ENCODE data around the gene NLRP12. TPM values are rescaled to one million over a fixed set of nuclear protein-coding genes. Genes with fewer than 3 reads are reported as not detected.
A peak's percentile ranks its signal among the peaks of the same experiment; 100 is the strongest.
"Not testable (repeated sequence)": the region's sequence is repeated elsewhere in the genome, so short reads cannot be mapped to it uniquely, and the experiment has no call there.

NLRP12 gene
- total RNA-seq, 1 experiment from 2014 or later, result not detected

GRCh38 chr19:53849237-53849676 lies 25.1 kb upstream of the NLRP12 start:
- Histone ChIP-seq H3K27me3 (no peaks in the 10 kb centered on the region), H3K9me3 (no peaks in the 10 kb centered on the region), H3K4me3 (no peak overlapping the region), H3K36me3 (no peaks in the 10 kb centered on the region)
- no peak for DNase-seq

DNA sequence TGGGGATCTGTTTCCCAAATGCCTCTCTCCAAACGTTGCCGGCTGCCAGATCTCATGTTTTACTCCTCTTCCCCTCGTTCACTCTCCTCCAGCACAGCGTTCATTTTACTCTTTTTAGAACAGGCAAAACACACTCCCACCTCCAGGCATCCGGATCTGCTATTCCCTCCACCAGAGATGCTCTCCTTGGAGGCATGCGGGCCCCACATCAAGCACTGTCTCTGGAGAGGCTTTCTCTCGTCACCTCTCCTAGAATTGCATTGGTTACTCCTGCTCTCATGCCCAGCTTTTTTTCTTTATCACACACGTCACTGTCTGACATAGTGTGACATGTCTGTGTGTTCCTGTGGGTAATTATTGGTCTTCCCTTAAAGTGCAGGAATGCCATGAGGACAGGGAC lies 23.4 kb upstream of the NLRP12 start:
- no peak for DNase-seq
- H3K27me3 ChIP-seq, result no peaks in the 10 kb centered on the region
- H3K36me3 ChIP-seq, result no peaks in the 10 kb centered on the region
- no peaks in the 10 kb centered on the region for H3K9me3 ChIP-seq
- H3K4me3 ChIP-seq, result no peak overlapping the region

DNA sequence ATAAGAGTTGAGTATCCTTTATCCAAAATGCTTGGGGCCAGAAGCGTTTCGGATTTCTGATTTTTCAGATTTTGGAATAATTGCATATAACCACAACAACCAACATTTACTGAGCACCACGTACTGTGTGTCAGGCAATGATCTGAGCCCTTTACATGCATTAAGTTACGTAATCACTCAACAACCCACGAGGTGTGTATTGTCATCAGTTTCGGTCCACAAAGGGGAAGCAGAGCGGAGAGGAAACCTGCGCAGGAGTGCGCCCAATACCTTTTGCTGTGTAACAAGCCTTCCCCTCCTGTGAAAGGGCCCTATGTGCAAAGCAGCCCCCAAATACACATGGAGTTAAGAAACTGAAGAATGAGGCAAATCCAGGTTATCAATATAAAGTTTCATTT lies 20.7 kb upstream of the NLRP12 start:
- no peak for DNase-seq
- H3K4me3 ChIP-seq, result no peak overlapping the region
- H3K9me3 ChIP-seq, result no peaks in the 10 kb centered on the region
- H3K27me3 ChIP-seq, result no peaks in the 10 kb centered on the region
- no peaks in the 10 kb centered on the region for H3K36me3 ChIP-seq

DNA sequence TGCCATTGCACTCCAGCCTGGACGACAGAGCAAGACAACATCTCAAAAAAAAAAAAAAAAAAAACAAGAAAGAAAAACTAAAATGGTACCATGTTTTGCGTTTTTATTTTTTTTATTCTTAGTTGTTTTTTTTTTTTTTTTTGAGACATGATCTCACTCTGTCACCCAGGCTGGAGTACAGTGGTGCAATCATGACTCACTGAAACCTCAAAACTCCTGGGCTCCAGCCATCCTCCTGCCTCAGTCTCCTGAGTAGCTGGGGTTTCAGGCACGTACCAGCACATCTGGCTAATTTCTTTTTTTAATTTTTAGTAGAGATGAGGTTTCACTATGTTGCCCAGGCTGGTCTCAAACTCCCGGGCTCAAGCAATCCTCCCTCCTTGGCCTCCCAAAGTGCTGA lies 16.8 kb upstream of the NLRP12 start:
- not testable (repeated sequence) for H3K4me3 ChIP-seq, H3K9me3 ChIP-seq, H3K36me3 ChIP-seq, H3K27me3 ChIP-seq
- DNase-seq, result peak; percentile 85

GRCh38 chr19:53840241-53840640 lies 16.1 kb upstream of the NLRP12 start:
- H3K4me3 ChIP-seq, DNase-seq, H3K9me3 ChIP-seq, H3K27me3 ChIP-seq, H3K36me3 ChIP-seq: not testable (repeated sequence)

DNA sequence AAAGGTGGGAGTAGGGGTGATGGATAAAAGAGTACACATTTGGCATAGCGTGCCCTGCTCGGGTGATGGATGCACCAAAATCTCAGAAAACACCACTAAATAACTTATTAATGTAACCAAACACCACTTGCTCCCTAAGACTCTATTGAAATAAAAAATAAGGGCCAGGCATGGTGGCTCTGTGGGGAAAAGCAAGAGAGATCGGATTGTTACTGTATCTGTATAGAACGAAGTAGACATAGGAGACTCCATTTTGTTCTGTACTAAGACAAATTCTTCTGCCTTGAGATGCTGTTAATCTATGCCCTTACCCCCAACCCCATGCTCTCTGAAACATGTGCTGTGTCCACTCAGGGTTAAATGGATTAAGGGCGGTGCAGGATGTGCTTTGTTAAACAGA lies 14.3 kb upstream of the NLRP12 start:
- not testable (repeated sequence) for DNase-seq, H3K4me3 ChIP-seq, H3K27me3 ChIP-seq, H3K9me3 ChIP-seq, H3K36me3 ChIP-seq

GRCh38 chr19:53832861-53833260 lies 8.7 kb upstream of the NLRP12 start:
- not testable (repeated sequence) for DNase-seq, H3K36me3 ChIP-seq, H3K4me3 ChIP-seq, H3K9me3 ChIP-seq, H3K27me3 ChIP-seq

DNA sequence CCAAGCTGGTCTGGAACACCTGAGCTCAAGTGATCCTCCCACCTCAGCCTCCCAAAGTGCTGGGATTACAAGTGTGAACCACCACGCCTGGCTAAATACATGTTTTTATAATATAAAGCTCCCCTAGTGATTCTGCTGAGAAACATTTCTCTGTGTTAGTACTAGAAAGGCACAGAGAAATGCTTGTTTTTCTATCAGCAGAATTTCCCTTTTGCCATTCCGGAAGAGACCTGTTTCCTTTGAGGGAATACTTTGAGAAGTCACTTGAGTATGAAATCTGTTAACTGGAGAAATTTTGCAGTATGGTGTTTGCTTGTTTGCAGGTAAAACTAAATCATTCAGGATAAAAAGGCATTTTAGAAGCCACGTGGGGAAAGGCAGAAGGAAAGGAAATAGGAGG lies 4.4 kb upstream of the NLRP12 start:
- Histone ChIP-seq H3K36me3 (no peaks in the 10 kb centered on the region), H3K4me3 (no peak overlapping the region), H3K9me3 (no peaks in the 10 kb centered on the region), H3K27me3 (no peaks in the 10 kb centered on the region)
- DNase-seq, result no peak

DNA sequence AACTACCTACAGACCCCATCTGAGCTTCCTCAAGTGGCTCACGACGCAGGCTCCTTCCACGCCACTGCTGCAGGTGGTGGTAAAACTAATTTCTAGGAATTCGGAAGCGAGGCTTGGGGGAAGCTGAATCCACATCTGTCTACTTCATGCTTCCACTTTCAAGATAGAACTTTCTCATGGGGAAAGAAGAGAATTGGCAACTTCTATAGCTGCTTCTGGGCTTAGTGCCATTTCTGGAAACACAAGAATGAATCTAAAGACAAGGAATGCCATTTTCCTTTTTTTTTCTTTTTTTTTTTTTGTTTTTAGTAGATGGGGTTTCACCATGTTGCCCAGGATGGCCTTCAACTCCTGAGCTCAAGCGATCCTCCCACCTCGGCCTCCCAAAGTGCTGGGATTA lies 2.8 kb upstream of the NLRP12 start:
- Histone ChIP-seq H3K27me3 (no peaks in the 10 kb centered on the region), H3K4me3 (no peak overlapping the region), H3K9me3 (no peaks in the 10 kb centered on the region), H3K36me3 (no peaks in the 10 kb centered on the region)
- no peak for DNase-seq

DNA sequence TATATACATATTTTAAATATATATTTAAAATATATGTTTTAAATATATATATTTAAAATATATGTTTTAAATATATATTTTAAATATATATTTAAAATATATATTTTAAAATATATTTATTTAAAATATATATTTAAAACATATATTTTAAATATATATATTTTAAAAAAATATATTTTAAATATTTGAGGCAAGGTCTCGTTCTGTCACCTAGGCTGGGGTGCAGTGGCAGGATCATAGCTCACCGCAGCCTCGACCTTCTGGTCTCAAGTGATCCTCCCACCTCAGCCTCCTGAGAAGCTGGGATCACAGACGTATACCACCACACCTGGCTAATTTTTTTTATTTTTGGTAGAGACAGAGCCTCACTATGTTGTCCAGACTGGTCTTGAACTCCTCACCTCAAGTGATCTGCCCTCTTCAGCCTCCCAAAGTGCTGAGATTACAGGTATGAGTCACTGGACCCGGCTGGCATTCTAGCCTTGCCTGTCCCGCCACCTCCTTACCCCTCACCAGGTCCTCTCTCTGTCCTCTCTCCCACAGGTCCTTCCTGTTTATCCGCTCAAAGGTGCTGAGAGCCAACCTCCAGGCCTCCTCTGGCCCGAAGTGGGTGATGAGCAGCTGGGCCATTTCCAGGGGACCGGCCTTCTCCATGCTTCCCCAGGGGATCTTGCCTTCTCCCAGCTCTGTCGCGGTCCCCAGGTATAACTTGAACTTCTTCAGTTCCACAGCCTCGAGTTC lies 564 bp downstream of the NLRP12 start:
- Histone ChIP-seq H3K27me3 (no peaks in the 10 kb centered on the region), H3K9me3 (no peaks in the 10 kb centered on the region), H3K4me3 (no peak overlapping the region), H3K36me3 (no peaks in the 10 kb centered on the region)
- DNase-seq, result no peak

DNA sequence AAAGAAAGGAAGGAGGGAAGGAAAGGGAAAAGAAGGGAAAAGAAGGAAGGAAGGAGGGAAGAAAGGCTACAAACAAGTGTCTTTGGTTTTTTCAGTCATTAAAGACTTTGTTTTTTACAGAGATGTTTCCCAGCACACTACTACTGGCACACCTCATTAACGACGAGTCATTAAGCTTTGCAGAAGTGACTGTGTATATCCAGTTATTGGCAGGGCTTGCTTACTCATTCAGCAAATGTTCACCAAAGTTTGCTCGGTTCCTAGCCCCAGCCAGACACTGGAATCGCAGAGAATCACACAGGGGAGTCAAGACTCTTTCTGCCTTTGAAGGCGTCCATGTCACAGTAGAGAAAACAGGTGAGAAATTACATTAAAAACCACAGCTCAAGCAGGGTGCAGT lies 4.3 kb downstream of the NLRP12 start:
- Histone ChIP-seq H3K9me3 (no peaks in the 10 kb centered on the region), H3K36me3 (no peaks in the 10 kb centered on the region), H3K4me3 (no peak overlapping the region), H3K27me3 (no peaks in the 10 kb centered on the region)
- no peak for DNase-seq

DNA sequence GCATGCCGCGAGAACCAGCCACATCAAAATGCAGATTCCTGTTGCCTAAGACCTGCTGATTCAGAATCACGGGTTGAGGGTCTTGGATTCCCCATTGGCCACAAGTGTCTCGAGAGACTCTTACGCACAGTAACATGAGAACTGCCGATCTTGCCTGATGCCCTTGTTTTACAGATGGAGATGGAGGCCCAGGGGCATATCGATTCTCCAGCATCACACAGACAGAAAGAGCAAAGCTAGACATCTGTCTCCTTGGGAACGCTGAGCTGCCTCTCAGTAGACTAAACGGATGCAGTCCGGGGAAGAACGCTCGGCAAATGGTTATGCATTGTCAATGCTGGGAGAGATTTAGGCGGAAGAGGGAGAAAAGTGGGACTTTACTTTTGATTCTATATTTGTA lies 5.4 kb downstream of the NLRP12 start:
- H3K36me3 ChIP-seq, result no peaks in the 10 kb centered on the region
- no peaks in the 10 kb centered on the region for H3K9me3 ChIP-seq
- no peaks in the 10 kb centered on the region for H3K27me3 ChIP-seq
- no peak for DNase-seq
- no peak overlapping the region for H3K4me3 ChIP-seq

GRCh38 chr19:53813996-53814395 lies 10.1 kb downstream of the NLRP12 start:
- Histone ChIP-seq H3K4me3 (no peak overlapping the region), H3K9me3 (no peaks in the 10 kb centered on the region), H3K27me3 (no peaks in the 10 kb centered on the region), H3K36me3 (no peaks in the 10 kb centered on the region)
- peak; percentile 30 for DNase-seq

- no peaks in the 10 kb centered on the region for H3K36me3 ChIP-seq
- no peaks in the 10 kb centered on the region for H3K9me3 ChIP-seq
- H3K27me3 ChIP-seq, result no peaks in the 10 kb centered on the region
- no peak overlapping the region for H3K4me3 ChIP-seq
- DNase-seq, result no peak
Observed at GRCh38 chr19:53812335-53812734, 11.8 kb downstream of the NLRP12 start.

- Histone ChIP-seq H3K9me3 (no peaks in the 10 kb centered on the region), H3K36me3 (no peaks in the 10 kb centered on the region), H3K4me3 (no peak overlapping the region), H3K27me3 (no peaks in the 10 kb centered on the region)
- DNase-seq, result no peak
Observed at GRCh38 chr19:53810891-53811290, 13.2 kb downstream of the NLRP12 start.

- Histone ChIP-seq H3K9me3 (no peaks in the 10 kb centered on the region), H3K27me3 (no peaks in the 10 kb centered on the region), H3K4me3 (no peak overlapping the region), H3K36me3 (no peaks in the 10 kb centered on the region)
- DNase-seq, result no peak
Observed at GRCh38 chr19:53810187-53810546, 13.9 kb downstream of the NLRP12 start.

GRCh38 chr19:53809518-53810186 lies 14.5 kb downstream of the NLRP12 start:
- Histone ChIP-seq H3K4me3 (no peak overlapping the region), H3K9me3 (no peaks in the 10 kb centered on the region), H3K36me3 (no peaks in the 10 kb centered on the region), H3K27me3 (no peaks in the 10 kb centered on the region)
- DNase-seq, result no peak

DNA sequence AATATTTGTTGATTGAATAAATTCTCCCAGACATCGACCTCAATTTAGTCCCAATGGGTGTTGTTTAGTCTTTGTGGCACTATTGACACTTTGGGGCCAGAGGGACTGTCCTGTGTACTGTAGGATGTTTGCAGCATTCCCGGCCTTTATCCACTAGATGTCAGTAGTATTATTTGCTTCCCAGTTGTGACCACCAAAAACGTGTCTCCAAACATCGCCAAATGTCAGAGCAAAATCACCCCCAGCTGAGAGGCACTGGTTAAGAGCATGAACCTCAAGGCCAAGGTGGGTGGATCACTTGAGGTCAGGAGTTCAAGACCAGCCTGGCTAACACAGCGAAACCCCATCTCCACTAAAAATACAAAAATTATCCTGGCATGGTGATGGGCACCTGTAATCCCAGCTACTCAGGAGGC lies 15.4 kb downstream of the NLRP12 start:
- no peak overlapping the region for H3K4me3 ChIP-seq
- H3K27me3 ChIP-seq, result no peaks in the 10 kb centered on the region
- H3K9me3 ChIP-seq, result no peaks in the 10 kb centered on the region
- no peaks in the 10 kb centered on the region for H3K36me3 ChIP-seq
- DNase-seq, result peak; percentile 30

Measured in MG63 (cell line).